BLaER1 treated with 17β-estradiol and CSF1 and Interleukin-3, amounts not matched to agents 10 nM and 100 nM (cell line): ENCODE data around the gene CD34.
A peak's percentile ranks its signal among the peaks of the same experiment; 100 is the strongest.
"Not testable (repeated sequence)": the region's sequence is repeated elsewhere in the genome, so short reads cannot be mapped to it uniquely, and the experiment has no call there.

Experiments used
- H3K27ac ChIP-seq, 11 experiments: shearing (Covaris generic); formaldehyde crosslinking; 2 replicates each; pipeline ENCODE4 v1.8.1; 2022
- H3K27me3 ChIP-seq, 11 experiments: shearing (Covaris generic); formaldehyde crosslinking; 2 replicates each; pipeline ENCODE4 v1.8.1; 2022
- H3K36me3 ChIP-seq, 11 experiments: shearing (Covaris generic); formaldehyde crosslinking; 2 replicates each; pipeline ENCODE4 v1.8.1; 2022
- H3K4me1 ChIP-seq, 10 experiments: shearing (Covaris generic); formaldehyde crosslinking; 2 replicates each; pipeline ENCODE4 v1.8.1; 2022
- H3K4me2 ChIP-seq, 11 experiments: shearing (Covaris generic); formaldehyde crosslinking; 2 replicates each; pipeline ENCODE4 v1.8.1; 2022
- H3K4me3 ChIP-seq, 10 experiments: shearing (Covaris generic); formaldehyde crosslinking; 2 replicates each; pipeline ENCODE4 v1.8.1; 2022
- H3K9ac ChIP-seq, 11 experiments: shearing (Covaris generic); formaldehyde crosslinking; 2 replicates each; pipeline ENCODE4 v1.8.1; 2022
- H3K9me3 ChIP-seq, 11 experiments: shearing (Covaris generic); formaldehyde crosslinking; replicated peaks in 1 of 11; 2 replicates each; pipeline ENCODE4 v1.8.1; 2022
- H4K20me1 ChIP-seq, 11 experiments: shearing (Covaris generic); formaldehyde crosslinking; 2 replicates each; pipeline ENCODE4 v1.8.1; 2022
- Cebpa-rat ChIP-seq, 11 experiments: shearing (Covaris generic); IDR thresholded peaks; 2 replicates each; pipeline ENCODE4 v1.8.1; 2022

Gene CD34

DNA sequence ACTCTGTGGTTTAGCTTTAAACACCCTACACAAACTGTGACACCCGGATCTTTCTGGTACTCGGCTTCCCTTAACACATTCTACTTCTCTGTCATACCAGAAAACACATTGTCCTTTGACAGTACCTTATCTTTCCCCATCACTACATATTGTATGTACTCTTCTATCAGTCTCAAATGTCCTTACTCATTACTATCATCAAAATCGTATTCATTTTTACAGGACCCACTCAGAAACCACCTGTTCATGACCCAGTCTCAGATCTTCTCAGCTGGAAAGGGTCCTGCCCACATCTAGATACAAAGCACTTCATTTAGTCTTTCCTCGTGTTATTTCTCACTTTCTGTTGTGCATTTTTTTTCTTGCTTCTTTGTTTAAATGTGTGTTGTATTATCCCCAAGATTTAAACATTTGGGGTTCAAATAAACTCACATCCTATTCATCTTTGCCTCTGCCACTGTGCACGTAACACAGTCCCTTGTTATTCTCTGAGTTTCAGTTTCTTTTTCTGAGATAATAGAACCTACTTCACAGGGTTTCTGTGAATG is 27.7 kb downstream of the CD34 start:
- Histone ChIP-seq H3K4me1 (peaks cover 39 to 57% (median 53%) of the 10 kb centered on the region in 10 experiments), H3K36me3 (no peaks in the 10 kb centered on the region), H3K27me3 (peaks cover 0 to 10% (median 0%) of the 10 kb centered on the region in 11 experiments; a peak in 6 of 22 replicates), H3K9me3 (no peaks in the 10 kb centered on the region), H3K4me2 (peak overlapping the region; percentile 33 to 72 (median 60); a peak in 21 of 22 replicates), H3K27ac (no peak overlapping the region), H3K9ac (no peak overlapping the region), H3K4me3 (no peak overlapping the region), H4K20me1 (no peaks in the 10 kb centered on the region)
- TF ChIP-seq Cebpa-rat (IDR thresholded peaks at IDR 0.05), result no peak

DNA sequence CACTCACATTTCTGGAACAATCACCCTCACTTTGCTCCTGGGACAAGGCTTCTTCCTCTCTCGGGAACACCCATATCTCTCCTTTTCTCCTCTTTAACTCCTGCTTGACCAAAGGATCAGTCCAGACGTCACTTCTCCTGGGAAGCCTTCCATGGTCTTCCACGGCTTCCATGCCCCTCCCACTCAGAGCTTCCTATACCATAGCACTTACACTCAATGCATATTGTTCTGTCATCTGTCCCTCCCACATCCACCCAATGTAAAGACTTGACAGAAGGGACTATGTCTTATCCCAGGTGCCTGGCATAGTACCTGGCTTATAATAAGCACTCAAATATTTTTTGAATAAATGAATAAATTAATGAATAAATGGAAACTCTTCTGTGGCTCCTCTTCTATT is 28.2 kb downstream of the CD34 start:
- Histone ChIP-seq H3K4me1 (peaks cover 34 to 52% (median 48%) of the 10 kb centered on the region in 10 experiments), H3K27me3 (peaks cover 0 to 10% (median 0%) of the 10 kb centered on the region in 11 experiments; a peak in 6 of 22 replicates), H3K36me3 (no peaks in the 10 kb centered on the region), H3K9ac (no peak overlapping the region), H4K20me1 (no peaks in the 10 kb centered on the region), H3K4me2 (peak overlapping the region in 10 of 11 experiments; percentile 38 to 72 (median 62); a peak in 18 of 22 replicates), H3K4me3 (no peak overlapping the region), H3K9me3 (no peaks in the 10 kb centered on the region), H3K27ac (no peak overlapping the region)
- no peak for TF ChIP-seq Cebpa-rat (IDR thresholded peaks at IDR 0.05)

DNA sequence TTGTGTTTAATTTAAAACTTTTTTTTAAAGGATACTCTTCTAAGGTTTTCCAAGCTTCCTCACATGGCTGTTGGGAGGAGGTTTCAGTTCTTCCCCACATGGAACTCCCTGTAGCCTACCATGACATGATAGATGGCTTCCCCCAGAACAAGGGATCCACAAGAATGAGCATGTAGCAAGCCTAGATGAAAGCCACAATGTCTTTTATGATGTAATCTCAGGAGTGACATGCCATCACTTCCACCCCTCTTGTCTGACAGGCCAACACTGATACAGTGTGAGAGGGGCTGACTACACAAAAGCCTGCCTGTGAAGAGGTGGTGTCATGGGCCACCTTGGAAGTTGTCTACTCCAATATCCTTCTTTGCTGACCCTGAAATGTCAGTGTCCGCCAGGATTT is 32.0 kb downstream of the CD34 start:
- H4K20me1 ChIP-seq, result no peaks in the 10 kb centered on the region
- H3K4me1 ChIP-seq, result peaks cover 16 to 47% (median 37%) of the 10 kb centered on the region in 10 experiments
- no peaks in the 10 kb centered on the region for H3K27me3 ChIP-seq
- H3K9ac ChIP-seq, result no peak overlapping the region
- H3K4me2 ChIP-seq, result peak overlapping the region in 2 of 11 experiments; percentile 15 to 17; a peak in 1 of 22 replicates
- no peak overlapping the region for H3K27ac ChIP-seq
- H3K36me3 ChIP-seq, result no peaks in the 10 kb centered on the region
- H3K9me3 ChIP-seq, result no peaks in the 10 kb centered on the region
- no peak for TF ChIP-seq Cebpa-rat (IDR thresholded peaks at IDR 0.05)
- H3K4me3 ChIP-seq, result no peak overlapping the region

DNA sequence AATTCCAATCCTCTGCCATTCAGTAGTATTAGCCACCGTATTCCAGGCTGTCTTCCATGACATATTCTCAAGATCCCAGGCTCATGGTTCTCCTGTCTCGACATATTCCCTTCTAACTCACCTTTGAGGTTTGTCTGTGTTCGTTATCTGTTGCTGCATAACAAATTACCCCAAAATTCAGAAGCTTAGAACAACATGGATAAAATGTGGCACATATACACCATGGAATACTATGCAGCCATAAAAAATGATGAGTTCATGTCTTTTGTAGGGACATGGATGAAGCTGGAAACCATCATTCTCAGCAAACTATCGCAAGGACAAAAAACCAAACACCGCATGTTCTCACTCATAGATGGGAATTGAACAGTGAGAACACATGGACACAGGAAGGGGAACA is 33.0 kb downstream of the CD34 start:
- H3K27ac ChIP-seq, H3K9ac ChIP-seq, H3K9me3 ChIP-seq, H3K27me3 ChIP-seq, H3K4me3 ChIP-seq, H4K20me1 ChIP-seq, H3K36me3 ChIP-seq, H3K4me2 ChIP-seq: not testable (repeated sequence)
- peaks cover 20 to 47% (median 37%) of the 10 kb centered on the region in 10 experiments for H3K4me1 ChIP-seq

DNA sequence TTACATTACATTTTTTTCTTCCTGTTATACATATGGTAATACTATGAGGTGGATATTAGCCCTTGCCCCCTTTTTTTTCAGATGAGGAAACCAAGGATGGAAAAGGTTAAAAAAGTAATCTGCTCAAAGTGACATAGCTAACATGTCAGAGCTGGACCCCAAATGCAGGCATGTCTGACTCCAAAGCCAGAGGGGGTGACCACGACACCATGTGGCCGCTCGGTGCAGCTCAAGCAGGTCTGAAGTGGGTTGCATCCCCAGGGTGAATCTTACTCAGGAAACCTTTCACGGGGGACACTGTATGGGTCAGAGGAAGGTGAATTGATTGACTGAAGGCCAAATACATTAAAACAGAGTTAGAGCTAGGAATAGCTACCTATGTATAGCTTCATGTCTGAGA is 34.8 kb downstream of the CD34 start:
- Histone ChIP-seq H3K4me2 (peak overlapping the region in 3 of 11 experiments; percentile 5 to 52 (median 20); a peak in 2 of 22 replicates), H3K4me3 (no peak overlapping the region), H3K36me3 (no peaks in the 10 kb centered on the region), H3K27ac (no peak overlapping the region), H4K20me1 (no peaks in the 10 kb centered on the region), H3K9me3 (no peaks in the 10 kb centered on the region), H3K4me1 (peaks cover 22 to 46% (median 38%) of the 10 kb centered on the region in 10 experiments), H3K27me3 (no peaks in the 10 kb centered on the region), H3K9ac (no peak overlapping the region)
- no peak for TF ChIP-seq Cebpa-rat (IDR thresholded peaks at IDR 0.05)

DNA sequence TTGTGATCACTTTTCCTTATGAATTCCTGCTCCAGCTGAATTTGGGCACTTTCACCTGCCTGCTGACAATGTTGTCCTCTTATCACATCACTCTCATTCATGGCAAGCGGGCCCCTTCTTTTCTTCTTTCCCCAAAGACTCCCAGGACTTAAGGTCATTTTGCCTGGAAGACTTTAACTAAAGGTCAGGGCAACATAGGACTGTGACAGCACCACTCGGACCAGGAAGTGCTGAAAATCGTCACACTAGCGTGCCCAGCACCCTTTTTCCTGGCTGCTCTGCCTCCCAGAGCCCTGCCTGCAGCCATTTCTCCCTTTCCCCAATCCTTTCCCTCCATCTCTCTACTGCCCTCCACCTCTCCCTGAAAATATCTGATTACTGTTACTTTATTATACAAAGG is 35.4 kb downstream of the CD34 start:
- no peak for TF ChIP-seq Cebpa-rat (IDR thresholded peaks at IDR 0.05)
- peak overlapping the region in 4 of 11 experiments; percentile 16 to 52 (median 24); a peak in 4 of 22 replicates for H3K4me2 ChIP-seq
- H3K36me3 ChIP-seq, result no peaks in the 10 kb centered on the region
- H3K9me3 ChIP-seq, result no peaks in the 10 kb centered on the region
- no peak overlapping the region for H3K4me3 ChIP-seq
- no peak overlapping the region for H3K9ac ChIP-seq
- no peak overlapping the region for H3K27ac ChIP-seq
- peaks cover 26 to 46% (median 42%) of the 10 kb centered on the region in 10 experiments for H3K4me1 ChIP-seq
- no peaks in the 10 kb centered on the region for H4K20me1 ChIP-seq
- no peaks in the 10 kb centered on the region for H3K27me3 ChIP-seq

DNA sequence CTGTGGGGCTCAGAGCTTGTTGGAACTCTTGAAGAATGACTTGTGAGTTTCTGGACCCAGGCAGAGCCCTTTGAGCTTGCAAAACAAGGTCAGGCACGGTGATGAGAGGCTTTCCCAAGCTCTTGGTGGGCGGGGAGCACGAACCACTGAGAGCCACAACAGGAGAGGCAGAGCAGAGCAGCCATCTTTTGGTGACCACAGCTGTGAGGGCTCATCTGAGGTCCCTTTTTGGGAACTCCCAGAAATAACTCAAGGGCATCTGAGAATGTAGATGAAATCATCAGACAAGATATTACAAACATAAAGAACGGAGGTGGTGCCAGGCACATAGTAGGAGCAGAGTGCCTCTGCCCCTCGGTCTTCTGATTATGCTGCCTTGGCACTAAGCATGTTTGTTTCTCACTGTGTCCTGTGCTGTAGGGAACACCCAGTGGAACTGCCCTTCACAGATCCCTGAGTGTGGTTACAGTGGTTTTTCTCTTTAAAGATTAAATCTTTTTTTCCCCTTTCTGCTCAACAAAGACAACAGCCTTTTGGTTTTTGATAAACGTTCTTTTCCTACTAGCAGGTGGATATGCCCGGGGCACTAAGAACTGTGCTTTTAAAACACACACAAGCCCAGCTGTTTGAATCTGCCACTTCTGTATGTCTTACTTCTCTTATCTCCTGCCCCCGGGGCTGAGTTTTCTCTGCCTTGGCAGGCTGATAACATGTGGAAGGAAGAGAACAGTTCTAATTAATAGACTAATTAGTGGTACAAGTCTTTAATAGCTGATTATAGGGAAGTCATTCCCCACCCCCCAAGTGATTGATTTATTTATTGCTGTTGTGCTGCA is 37.7 kb downstream of the CD34 start:
- no peaks in the 10 kb centered on the region for H3K36me3 ChIP-seq
- no peak overlapping the region for H3K4me3 ChIP-seq
- H3K4me1 ChIP-seq, result peaks cover 40 to 61% (median 56%) of the 10 kb centered on the region in 10 experiments
- H3K27me3 ChIP-seq, result no peaks in the 10 kb centered on the region
- no peaks in the 10 kb centered on the region for H4K20me1 ChIP-seq
- H3K4me2 ChIP-seq, result peak overlapping the region; percentile 57 to 85 (median 74)
- H3K27ac ChIP-seq, result peak overlapping the region in 3 of 11 experiments; percentile 4 to 18 (median 12); a peak in 4 of 22 replicates
- H3K9ac ChIP-seq, result peak overlapping the region in 6 of 11 experiments; percentile 10 to 31 (median 22); a peak in 4 of 22 replicates
- no peak for TF ChIP-seq Cebpa-rat (IDR thresholded peaks at IDR 0.05)
- no peaks in the 10 kb centered on the region for H3K9me3 ChIP-seq

DNA sequence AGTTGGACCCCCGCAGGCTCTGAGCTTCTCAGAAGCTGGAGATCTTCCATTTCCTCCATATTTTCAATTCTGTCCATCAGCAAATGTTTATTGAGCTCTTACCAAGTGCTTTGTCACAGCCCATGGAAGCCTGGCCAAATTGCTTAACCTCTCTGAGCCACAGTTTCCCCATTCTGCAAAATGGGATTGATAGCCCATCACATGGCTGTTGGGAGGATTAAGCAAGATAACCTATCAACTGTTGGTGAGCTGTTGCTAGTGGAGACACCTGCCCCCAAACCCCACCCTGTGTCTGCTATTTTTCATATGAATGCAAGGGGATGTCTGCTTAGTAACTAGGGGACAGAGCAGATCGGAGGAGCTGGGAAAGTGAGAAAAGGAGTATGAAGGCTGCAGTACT is 38.3 kb downstream of the CD34 start:
- H3K4me2 ChIP-seq, result peak overlapping the region; percentile 57 to 85 (median 74)
- H3K27me3 ChIP-seq, result no peaks in the 10 kb centered on the region
- H3K4me3 ChIP-seq, result no peak overlapping the region
- peaks cover 0 to under 1% (median 0%) of the 10 kb centered on the region in 11 experiments; a peak in 1 of 22 replicates for H4K20me1 ChIP-seq
- H3K9ac ChIP-seq, result no peak overlapping the region
- peaks cover 46 to 67% (median 63%) of the 10 kb centered on the region in 10 experiments for H3K4me1 ChIP-seq
- H3K27ac ChIP-seq, result peak overlapping the region in 3 of 11 experiments; percentile 4 to 18 (median 12); a peak in 3 of 22 replicates
- H3K9me3 ChIP-seq, result no peaks in the 10 kb centered on the region
- no peaks in the 10 kb centered on the region for H3K36me3 ChIP-seq
- TF ChIP-seq Cebpa-rat (IDR thresholded peaks at IDR 0.05), result no peak

DNA sequence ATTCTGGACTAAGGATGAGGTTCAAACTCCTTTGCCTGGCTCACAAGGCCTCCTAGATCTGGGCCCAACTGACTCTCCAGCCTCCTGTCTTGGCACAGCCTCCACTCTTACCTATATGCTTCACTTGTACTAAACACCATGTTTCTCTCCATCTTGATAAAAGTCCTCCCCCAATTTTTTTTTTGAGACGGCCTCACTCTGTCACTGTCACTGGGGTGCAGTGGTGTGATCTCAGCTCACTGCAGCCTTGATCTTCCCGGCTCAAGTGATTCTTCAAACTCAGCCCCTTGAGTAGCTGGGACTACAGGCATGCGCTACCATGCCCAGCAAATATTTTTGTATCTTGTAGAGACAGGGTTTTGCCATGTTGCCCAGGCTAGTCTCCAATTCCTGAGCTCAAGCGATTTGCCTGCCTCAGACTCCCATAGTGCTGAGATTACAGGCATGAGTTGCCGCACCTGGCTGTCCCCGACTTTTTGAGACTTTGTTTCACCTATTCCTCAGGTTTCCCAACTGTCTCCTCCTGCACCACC is 39.7 kb downstream of the CD34 start:
- Histone ChIP-seq H3K9me3 (no peaks in the 10 kb centered on the region), H3K36me3 (no peaks in the 10 kb centered on the region; a peak in 1 of 22 replicates), H3K4me3 (no peak overlapping the region), H3K9ac (no peak overlapping the region), H3K27me3 (no peaks in the 10 kb centered on the region), H3K4me2 (peak overlapping the region in 2 of 11 experiments; percentile 56 to 97; a peak in 1 of 22 replicates), H3K4me1 (peaks cover 55 to 80% (median 74%) of the 10 kb centered on the region in 10 experiments), H3K27ac (no peak overlapping the region), H4K20me1 (peaks cover 0 to 7% (median 0%) of the 10 kb centered on the region in 11 experiments; a peak in 2 of 22 replicates)
- no peak for TF ChIP-seq Cebpa-rat (IDR thresholded peaks at IDR 0.05)
